HepG2 (cell line): ENCODE data around the gene BSND. TPM values are rescaled to one million over a fixed set of nuclear protein-coding genes. Genes with fewer than 3 reads are reported as not detected.

ENCODE experiments used
- ARID4A ChIP-seq: sonication (generic); formaldehyde crosslinking; IDR thresholded peaks from 2 replicates; pipeline ENCODE4 v1.5.0; 2020; ENCODE audit warnings: mild to moderate bottlenecking, missing genetic modification reagents, borderline replicate concordance
- CBX5 ChIP-seq: sonication (generic); formaldehyde crosslinking; IDR thresholded peaks from 2 replicates; pipeline ENCODE4 v1.4.0; 2020; ENCODE audit warnings: missing genetic modification reagents, borderline replicate concordance
- CREB1 ChIP-seq, 2 experiments: fragments of 450-650 bp in 1 of 2; IDR thresholded peaks; 2 replicates each; pipeline ENCODE4 v1.6.1; 2016 to 2017; ENCODE audit warnings: control low read depth in 1 of 2, mild to moderate bottlenecking in 1 of 2, missing compliant biosample characterization in 1 of 2, missing genetic modification characterization in 1 of 2
- HOXA5 ChIP-seq: sonication (generic); formaldehyde crosslinking; IDR thresholded peaks from 2 replicates; pipeline ENCODE4 v1.4.0; 2020; ENCODE audit warnings: missing genetic modification reagents
- NONO ChIP-seq, 2 experiments: fragments of 450-650 bp in 1 of 2; sonication (generic) in 1 of 2; formaldehyde crosslinking in 1 of 2; IDR thresholded peaks in 1 of 2; conservative IDR thresholded peaks in 1 of 2; 2 replicates each; pipeline versions ENCODE4 v1.6.1 to v1.8.0; 2017 to 2022; ENCODE audit warnings: mild to moderate bottlenecking in 1 of 2, missing genetic modification reagents in 1 of 2, moderate library complexity in 1 of 2
- REST ChIP-seq, 2 experiments: IDR thresholded peaks; 2 replicates each; pipeline ENCODE4 v1.6.1; 2011 to 2012; ENCODE audit warnings: low read length in 2 of 2, borderline replicate concordance in 1 of 2, low read depth in 1 of 2, mild to moderate bottlenecking in 1 of 2, moderate library complexity in 1 of 2
- SIX4 ChIP-seq: sonication (generic); formaldehyde crosslinking; IDR thresholded peaks from 2 replicates; pipeline ENCODE4 v1.4.0; 2020; ENCODE audit warnings: missing genetic modification reagents
- SMAD1 ChIP-seq: sonication (generic); formaldehyde crosslinking; IDR thresholded peaks from 2 replicates; pipeline ENCODE4 v1.4.0; 2020; ENCODE audit warnings: missing genetic modification reagents, low read depth, mild to moderate bottlenecking, borderline replicate concordance
- TAF1 ChIP-seq: sonication (generic); formaldehyde crosslinking; IDR thresholded peaks from 2 replicates; pipeline ENCODE4 v1.4.0; 2020; ENCODE audit warnings: missing genetic modification reagents
- ZNF143 ChIP-seq: sonication (generic); formaldehyde crosslinking; IDR thresholded peaks from 2 replicates; pipeline ENCODE4 v1.4.0; 2020; ENCODE audit warnings: missing genetic modification reagents
- ZNF615 ChIP-seq: sonication (generic); formaldehyde crosslinking; IDR thresholded peaks from 2 replicates; pipeline ENCODE4 v1.5.0; 2020; ENCODE audit warnings: mild to moderate bottlenecking, missing genetic modification reagents, borderline replicate concordance
- polyA plus RNA-seq, 8 experiments: library from polyadenylated mRNA; depleted of rRNA in 3 of 8; stranded (reverse) in 7 of 8; unstranded in 1 of 8; fragments of >200 nt; fragmentation: Illumina TruSeq in 4 of 8; extraction: Trizol in 4 of 8; gene quantifications; 2 replicates each; pipeline versions ENCODE4 v1.2.1 to v1.2.3, GENCODE V29; 2011 to 2016; ENCODE audit warnings: low read depth in 4 of 8, missing spikeins in 1 of 8, mixed read lengths in 1 of 8; ENCODE audit not compliant: insufficient read depth in 1 of 8
- total RNA-seq, 5 experiments: library from RNA; depleted of rRNA; stranded (reverse); fragments of >200 nt; fragmentation: Illumina TruSeq; extraction: Trizol; gene quantifications; 2 replicates each; pipeline ENCODE4 v1.2.3, GENCODE V29; 2016; ENCODE audit warnings: low read depth in 1 of 5
- TF ChIP-seq, protein P1 (sequence below): sonication (generic); formaldehyde crosslinking; IDR thresholded peaks from 2 replicates; pipeline ENCODE4 v1.9.0; 2021; ENCODE audit warnings: mild to moderate bottlenecking, missing genetic modification reagents

Gene BSND
- total and polyA plus RNA-seq, 2 of the 13 experiments (the other 11 are each of a cell fraction or from before 2014, with no cell fraction given), result not detected

GRCh38 chr1:55039342-55040082 lies 40.8 kb downstream of the BSND start, which contains the start of gene PCSK9 (continued):
- TF ChIP-seq REST (IDR thresholded peaks at IDR 0.05; ENCODE audit: borderline replicate concordance in 1 of 2, low read depth in 1 of 2, low read length in 2 of 2), result peak in 1 of 2 experiments; percentile 70; a peak in 2 of 4 replicates
- TF ChIP-seq NONO (IDR thresholded peaks at IDR 0.05), result no peak
- TF ChIP-seq NONO (CRISPR knock-in tag; conservative IDR thresholded peaks at IDR 0.05), result peak; percentile 92; the same call in 1 of the 2 replicates
- peak; percentile 74 for TF ChIP-seq CREB1 (IDR thresholded peaks at IDR 0.05)
- peak; percentile 61 for TF ChIP-seq CREB1 (CRISPR knock-in tag; IDR thresholded peaks at IDR 0.05)
- peak; percentile 96 for TF ChIP-seq ARID4A (CRISPR knock-in tag)
- peak; percentile 87; the same call in 1 of the 2 replicates for TF ChIP-seq HOXA5
- TF ChIP-seq, protein P1, sequence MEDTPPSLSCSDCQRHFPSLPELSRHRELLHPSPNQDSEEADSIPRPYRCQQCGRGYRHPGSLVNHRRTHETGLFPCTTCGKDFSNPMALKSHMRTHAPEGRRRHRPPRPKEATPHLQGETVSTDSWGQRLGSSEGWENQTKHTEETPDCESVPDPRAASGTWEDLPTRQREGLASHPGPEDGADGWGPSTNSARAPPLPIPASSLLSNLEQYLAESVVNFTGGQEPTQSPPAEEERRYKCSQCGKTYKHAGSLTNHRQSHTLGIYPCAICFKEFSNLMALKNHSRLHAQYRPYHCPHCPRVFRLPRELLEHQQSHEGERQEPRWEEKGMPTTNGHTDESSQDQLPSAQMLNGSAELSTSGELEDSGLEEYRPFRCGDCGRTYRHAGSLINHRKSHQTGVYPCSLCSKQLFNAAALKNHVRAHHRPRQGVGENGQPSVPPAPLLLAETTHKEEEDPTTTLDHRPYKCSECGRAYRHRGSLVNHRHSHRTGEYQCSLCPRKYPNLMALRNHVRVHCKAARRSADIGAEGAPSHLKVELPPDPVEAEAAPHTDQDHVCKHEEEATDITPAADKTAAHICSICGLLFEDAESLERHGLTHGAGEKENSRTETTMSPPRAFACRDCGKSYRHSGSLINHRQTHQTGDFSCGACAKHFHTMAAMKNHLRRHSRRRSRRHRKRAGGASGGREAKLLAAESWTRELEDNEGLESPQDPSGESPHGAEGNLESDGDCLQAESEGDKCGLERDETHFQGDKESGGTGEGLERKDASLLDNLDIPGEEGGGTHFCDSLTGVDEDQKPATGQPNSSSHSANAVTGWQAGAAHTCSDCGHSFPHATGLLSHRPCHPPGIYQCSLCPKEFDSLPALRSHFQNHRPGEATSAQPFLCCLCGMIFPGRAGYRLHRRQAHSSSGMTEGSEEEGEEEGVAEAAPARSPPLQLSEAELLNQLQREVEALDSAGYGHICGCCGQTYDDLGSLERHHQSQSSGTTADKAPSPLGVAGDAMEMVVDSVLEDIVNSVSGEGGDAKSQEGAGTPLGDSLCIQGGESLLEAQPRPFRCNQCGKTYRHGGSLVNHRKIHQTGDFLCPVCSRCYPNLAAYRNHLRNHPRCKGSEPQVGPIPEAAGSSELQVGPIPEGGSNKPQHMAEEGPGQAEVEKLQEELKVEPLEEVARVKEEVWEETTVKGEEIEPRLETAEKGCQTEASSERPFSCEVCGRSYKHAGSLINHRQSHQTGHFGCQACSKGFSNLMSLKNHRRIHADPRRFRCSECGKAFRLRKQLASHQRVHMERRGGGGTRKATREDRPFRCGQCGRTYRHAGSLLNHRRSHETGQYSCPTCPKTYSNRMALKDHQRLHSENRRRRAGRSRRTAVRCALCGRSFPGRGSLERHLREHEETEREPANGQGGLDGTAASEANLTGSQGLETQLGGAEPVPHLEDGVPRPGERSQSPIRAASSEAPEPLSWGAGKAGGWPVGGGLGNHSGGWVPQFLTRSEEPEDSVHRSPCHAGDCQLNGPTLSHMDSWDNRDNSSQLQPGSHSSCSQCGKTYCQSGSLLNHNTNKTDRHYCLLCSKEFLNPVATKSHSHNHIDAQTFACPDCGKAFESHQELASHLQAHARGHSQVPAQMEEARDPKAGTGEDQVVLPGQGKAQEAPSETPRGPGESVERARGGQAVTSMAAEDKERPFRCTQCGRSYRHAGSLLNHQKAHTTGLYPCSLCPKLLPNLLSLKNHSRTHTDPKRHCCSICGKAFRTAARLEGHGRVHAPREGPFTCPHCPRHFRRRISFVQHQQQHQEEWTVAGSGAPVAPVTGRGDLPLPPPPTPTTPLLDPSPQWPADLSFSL (CRISPR knock-in tag), result peak; percentile 69; the same call in 1 of the 2 replicates
- peak; percentile 98 for TF ChIP-seq SIX4 (CRISPR knock-in tag)
- peak; percentile 100 for TF ChIP-seq TAF1
- peak; percentile 46; the same call in 1 of the 2 replicates for TF ChIP-seq ZNF143 (CRISPR knock-in tag)
- TF ChIP-seq ZNF615 (CRISPR knock-in tag), result peak; percentile 85; the same call in 1 of the 2 replicates
- no peak for TF ChIP-seq CBX5 (CRISPR knock-in tag)
- TF ChIP-seq SMAD1 (CRISPR knock-in tag), result peak; percentile 78
